ENCODE data around the gene FOXD2. TPM values are rescaled to one million over a fixed set of nuclear protein-coding genes. Genes with fewer than 3 reads are reported as not detected.

Gene FOXD2
- total RNA-seq, 1 donor from 2014 or later = 0.08 TPM

GRCh38 chr1:47469390-47469759 lies 31.5 kb downstream of the FOXD2 start:
- no peak for ATAC-seq

GRCh38 chr1:47469910-47470309 lies 32.1 kb downstream of the FOXD2 start:
- no peak for ATAC-seq

DNA sequence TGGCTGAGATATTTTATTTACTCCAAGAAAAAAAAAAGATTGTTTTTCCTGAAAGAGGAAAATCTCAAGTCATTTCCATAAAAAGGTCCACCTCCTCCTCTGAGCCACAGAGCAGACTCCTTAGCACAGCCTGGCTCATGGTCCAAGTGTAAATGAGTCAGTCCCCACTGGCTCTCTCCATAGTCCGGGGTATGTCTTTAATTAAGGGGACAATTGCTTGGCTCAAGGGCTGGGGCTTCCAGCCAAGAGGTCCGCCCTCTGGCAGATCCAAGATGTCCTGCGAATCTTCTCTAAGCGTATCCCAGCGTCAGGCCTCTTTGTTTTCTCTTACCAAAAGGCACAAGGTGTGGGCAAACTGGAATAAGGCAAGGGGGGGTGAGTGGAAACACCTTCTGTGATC lies 33.3 kb downstream of the FOXD2 start:
- ATAC-seq = no peak

GRCh38 chr1:47474278-47475193 lies 36.7 kb downstream of the FOXD2 start:
- no peak for ATAC-seq

DNA sequence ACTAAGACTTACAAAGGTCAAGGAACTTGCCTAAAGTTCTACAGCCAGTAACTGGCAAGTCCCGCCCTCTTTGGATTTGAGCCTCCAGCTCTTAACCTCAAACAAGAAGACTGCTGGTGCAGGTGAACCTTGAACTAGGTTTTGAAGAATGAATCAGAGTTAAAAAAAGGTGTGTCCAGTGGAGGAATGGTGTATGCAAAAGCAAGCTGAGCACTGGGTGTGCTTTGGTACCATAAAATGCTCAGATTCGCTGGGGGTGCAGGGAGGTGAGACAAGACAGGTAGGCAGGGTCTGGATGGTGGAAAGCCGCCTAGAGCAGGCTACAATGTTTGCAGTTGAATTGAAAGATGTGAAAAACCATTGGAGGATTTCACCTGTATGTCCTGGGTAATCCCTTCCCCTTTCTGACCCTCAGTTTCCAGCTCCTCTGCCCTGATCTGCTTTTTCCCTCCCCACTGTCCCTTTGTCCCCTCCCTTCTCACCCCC lies 39.8 kb downstream of the FOXD2 start:
- ATAC-seq = peak; percentile 45

DNA sequence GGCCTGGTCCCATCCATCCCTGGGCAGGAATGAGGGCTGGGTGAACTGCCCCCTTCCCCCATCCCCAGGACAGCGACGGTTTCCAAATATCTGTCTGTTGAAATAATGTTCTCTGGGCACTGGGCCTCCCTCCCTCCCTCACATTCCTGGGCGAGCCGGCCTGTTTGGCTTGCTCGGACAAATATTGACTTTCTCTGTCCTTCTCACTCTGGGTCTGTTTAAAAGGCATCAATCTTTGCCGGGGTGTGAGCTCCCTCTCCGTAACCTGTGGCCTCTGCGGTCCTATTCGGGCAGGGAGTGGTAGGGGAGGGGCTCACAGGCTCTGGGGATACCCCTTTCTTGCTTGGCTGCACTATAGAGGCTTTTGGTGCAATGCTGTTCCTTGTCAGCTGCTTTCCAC lies 40.2 kb downstream of the FOXD2 start:
- peak; percentile 52 for ATAC-seq

GRCh38 chr1:47479664-47480063 lies 41.8 kb downstream of the FOXD2 start:
- no peak for ATAC-seq

GRCh38 chr1:47481936-47482335 lies 44.1 kb downstream of the FOXD2 start:
- peak; percentile 40 for ATAC-seq

DNA sequence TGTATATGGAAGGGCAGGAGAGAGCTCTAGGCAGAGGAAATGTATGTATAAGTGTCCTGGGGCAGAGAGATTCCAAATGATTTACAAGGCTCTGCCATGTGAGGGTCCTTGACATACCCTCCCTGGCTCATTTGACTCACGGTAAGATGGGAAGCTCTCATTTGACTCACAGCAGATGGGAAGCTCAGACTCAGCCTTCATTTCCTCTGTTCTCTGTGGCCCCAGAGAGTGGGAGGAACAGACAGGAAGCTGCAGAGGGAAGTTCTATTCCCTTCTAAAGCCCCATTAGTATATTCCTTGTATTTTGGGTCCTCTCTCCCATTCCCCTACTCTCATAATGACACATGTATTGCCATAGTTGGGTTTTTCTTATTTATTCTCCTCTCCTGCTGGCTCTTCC lies 44.9 kb downstream of the FOXD2 start:
- ATAC-seq = no peak

- ATAC-seq = no peak
Observed at GRCh38 chr1:47483651-47484050, 45.8 kb downstream of the FOXD2 start.

DNA sequence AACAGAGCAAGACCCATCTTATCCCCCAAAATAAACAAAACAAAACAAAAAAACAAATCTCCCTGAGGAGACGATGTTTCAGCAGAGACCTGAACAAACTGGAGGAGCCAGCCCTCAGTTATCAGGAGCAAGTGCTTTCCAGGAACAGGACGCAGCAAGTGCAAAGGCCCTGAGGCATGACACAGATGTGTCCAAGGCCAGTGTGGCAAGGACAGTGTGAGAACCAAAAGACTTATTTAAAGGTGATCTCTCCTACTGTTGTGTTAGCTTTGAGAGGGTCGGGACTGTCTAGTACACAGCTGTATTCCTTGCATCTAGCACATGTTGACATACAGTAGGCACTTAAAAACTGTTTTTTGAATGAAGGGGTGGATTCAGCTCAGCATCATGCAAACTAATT lies 48.0 kb downstream of the FOXD2 start:
- no peak for ATAC-seq

DNA sequence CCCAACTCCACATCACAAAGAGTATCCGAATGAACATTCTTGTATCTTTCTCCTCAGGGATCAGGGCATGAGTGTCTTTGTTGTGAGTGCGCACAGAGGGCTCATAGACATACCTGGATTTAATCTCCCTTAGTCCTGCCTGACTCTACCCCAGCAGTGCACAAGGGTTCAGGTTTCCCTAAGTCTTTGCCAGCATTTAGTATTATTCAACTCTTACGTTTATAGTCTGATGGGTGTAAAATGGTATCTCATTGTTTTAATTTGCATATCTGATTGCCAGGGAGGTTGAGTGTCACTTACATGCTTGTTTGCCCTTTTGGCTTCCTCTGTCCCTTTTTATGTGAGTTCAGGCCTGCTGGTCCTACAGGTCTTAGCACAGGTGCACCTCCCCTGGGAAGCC lies 49.5 kb downstream of the FOXD2 start:
- no peak for ATAC-seq

- no peak for ATAC-seq
Observed at GRCh38 chr1:47487850-47488450, 50.1 kb downstream of the FOXD2 start.

Other genes starting within 250 kb of the FOXD2 start
- 273 TPM for gene PDZK1IP1, start 248.0 kb upstream of the FOXD2 start, total RNA-seq
- 0.64 TPM for gene TAL1, start 205.8 kb upstream of the FOXD2 start, total RNA-seq
- gene STIL, start 123.9 kb upstream of the FOXD2 start, total RNA-seq = 8.2 TPM
- gene CMPK1, start 104.3 kb upstream of the FOXD2 start, total RNA-seq = 122 TPM
- not detected for gene FOXE3, start 21.8 kb upstream of the FOXD2 start, total RNA-seq